WTC11 (cell line): Measurements from ENCODE around the gene CCSER1.

Source experiments
- CREB1 ChIP-seq: sonication (generic); formaldehyde crosslinking; IDR thresholded peaks from 2 replicates; pipeline ENCODE4 v1.8.0; 2023; ENCODE audit warnings: mild to moderate bottlenecking, missing genetic modification reagents
- ETV6 ChIP-seq: sonication (generic); formaldehyde crosslinking; IDR thresholded peaks from 2 replicates; pipeline ENCODE4 v1.8.1; 2022; ENCODE audit warnings: mild to moderate bottlenecking, missing genetic modification reagents
- NR3C1 ChIP-seq: sonication (generic); formaldehyde crosslinking; conservative IDR thresholded peaks from 2 replicates; pipeline ENCODE4 v1.8.1; 2023; ENCODE audit warnings: low read depth, mild to moderate bottlenecking, missing genetic modification reagents
- SP1 ChIP-seq: sonication (generic); formaldehyde crosslinking; conservative IDR thresholded peaks from 2 replicates; pipeline ENCODE4 v1.8.1; 2022; ENCODE audit warnings: missing genetic modification reagents
- TF ChIP-seq, protein P1 (sequence below): fragments of 200-600 bp; IDR thresholded peaks from 2 replicates; pipeline ENCODE4 v1.8.0; 2022; ENCODE audit warnings: antibody characterized with exemption

DNA sequence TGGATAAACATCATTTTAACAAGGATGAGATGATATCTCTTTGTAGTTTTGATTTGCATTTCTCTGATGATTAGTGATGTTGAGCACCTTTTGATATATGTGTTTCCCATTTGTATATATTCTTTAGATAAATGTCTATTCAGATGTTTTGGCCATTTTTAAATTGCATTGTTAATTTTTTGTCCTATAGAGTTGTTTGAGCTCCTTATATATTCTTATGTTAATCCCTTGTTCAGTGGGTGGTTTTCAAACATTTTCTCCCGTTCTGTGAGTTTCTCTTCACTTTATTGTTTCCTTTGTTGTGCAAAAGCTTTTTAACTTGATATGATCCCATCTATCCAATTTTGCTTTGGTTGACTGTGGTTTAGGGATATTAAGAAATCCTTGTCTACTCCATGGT lies 606.0 kb downstream of the CCSER1 start:
- TF ChIP-seq, protein P1, sequence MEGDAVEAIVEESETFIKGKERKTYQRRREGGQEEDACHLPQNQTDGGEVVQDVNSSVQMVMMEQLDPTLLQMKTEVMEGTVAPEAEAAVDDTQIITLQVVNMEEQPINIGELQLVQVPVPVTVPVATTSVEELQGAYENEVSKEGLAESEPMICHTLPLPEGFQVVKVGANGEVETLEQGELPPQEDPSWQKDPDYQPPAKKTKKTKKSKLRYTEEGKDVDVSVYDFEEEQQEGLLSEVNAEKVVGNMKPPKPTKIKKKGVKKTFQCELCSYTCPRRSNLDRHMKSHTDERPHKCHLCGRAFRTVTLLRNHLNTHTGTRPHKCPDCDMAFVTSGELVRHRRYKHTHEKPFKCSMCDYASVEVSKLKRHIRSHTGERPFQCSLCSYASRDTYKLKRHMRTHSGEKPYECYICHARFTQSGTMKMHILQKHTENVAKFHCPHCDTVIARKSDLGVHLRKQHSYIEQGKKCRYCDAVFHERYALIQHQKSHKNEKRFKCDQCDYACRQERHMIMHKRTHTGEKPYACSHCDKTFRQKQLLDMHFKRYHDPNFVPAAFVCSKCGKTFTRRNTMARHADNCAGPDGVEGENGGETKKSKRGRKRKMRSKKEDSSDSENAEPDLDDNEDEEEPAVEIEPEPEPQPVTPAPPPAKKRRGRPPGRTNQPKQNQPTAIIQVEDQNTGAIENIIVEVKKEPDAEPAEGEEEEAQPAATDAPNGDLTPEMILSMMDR: no peak
- TF ChIP-seq ETV6 (no peak), CREB1 (CRISPR knock-in tag) (no peak), NR3C1 (CRISPR knock-in tag) (no peak), SP1 (CRISPR knock-in tag) (no peak)
